ENCODE measurements around the gene ITGA3.
"Not testable (repeated sequence)": the region's sequence is repeated elsewhere in the genome, so short reads cannot be mapped to it uniquely, and the experiment has no call there.

ITGA3 gene

GRCh38 chr17:50053654-50053960, 2.3 kb upstream of the ITGA3 start:
- no peak for DNase-seq

GRCh38 chr17:50055055-50055425, 870 bp upstream of the ITGA3 start:
- DNase-seq, result peak in 3 of 6 experiments; percentile 9 to 42 (median 38)

- DNase-seq, result peak; percentile 22 to 53 (median 44)
Measured at GRCh38 chr17:50056217-50056960, 479 bp downstream of the ITGA3 start.

GRCh38 chr17:50056961-50057330, 1.0 kb downstream of the ITGA3 start:
- DNase-seq, result no peak

- DNase-seq, result no peak
Measured at GRCh38 chr17:50057521-50057991, 1.6 kb downstream of the ITGA3 start.

- DNase-seq, result no peak
Measured at GRCh38 chr17:50058296-50058953, 2.5 kb downstream of the ITGA3 start.

GRCh38 chr17:50059256-50059655, 3.3 kb downstream of the ITGA3 start:
- DNase-seq, result no peak

- no peak for DNase-seq
Measured at GRCh38 chr17:50059759-50060273, 3.9 kb downstream of the ITGA3 start.

GRCh38 chr17:50060951-50061712, 5.2 kb downstream of the ITGA3 start:
- no peak for DNase-seq

GRCh38 chr17:50061713-50062045, 5.8 kb downstream of the ITGA3 start:
- not testable (repeated sequence) for DNase-seq

- no peak for DNase-seq
Measured at GRCh38 chr17:50062293-50063243, 6.7 kb downstream of the ITGA3 start.

- no peak for DNase-seq
Measured at GRCh38 chr17:50063561-50064252, 7.8 kb downstream of the ITGA3 start.

- no peak for DNase-seq
Measured at GRCh38 chr17:50064253-50065001, 8.5 kb downstream of the ITGA3 start.

GRCh38 chr17:50065056-50065455, 9.1 kb downstream of the ITGA3 start:
- no peak for DNase-seq

GRCh38 chr17:50066995-50067394, 11.1 kb downstream of the ITGA3 start:
- no peak for DNase-seq

GRCh38 chr17:50067996-50068395, 12.1 kb downstream of the ITGA3 start:
- no peak for DNase-seq

- DNase-seq, result no peak
Measured at GRCh38 chr17:50070908-50071680, 15.2 kb downstream of the ITGA3 start.

GRCh38 chr17:50071692-50072091, 15.8 kb downstream of the ITGA3 start:
- no peak for DNase-seq

- no peak for DNase-seq
Measured at GRCh38 chr17:50072130-50072529, 16.2 kb downstream of the ITGA3 start.

- DNase-seq, result no peak
Measured at GRCh38 chr17:50072925-50073324, 17.0 kb downstream of the ITGA3 start.
